ENCODE measurements around the gene ADCY2. TPM values are rescaled to one million over a fixed set of nuclear protein-coding genes. Genes with fewer than 3 reads are reported as not detected.

ADCY2 gene
- total and polyA plus RNA-seq, 9 of the 15 experiments (the other 6 are each of a cell fraction or from before 2014, with no cell fraction given), result 0.01 to 0.15 (median 0.03) TPM; not detected in 5

GRCh38 chr5:7478459-7478858 lies 82.5 kb downstream of the ADCY2 start:
- no peak for TF ChIP-seq RBFOX2 (IDR thresholded peaks at IDR 0.05; ENCODE audit: low read depth, low read length)
- no peak for TF ChIP-seq ZBTB8A (IDR thresholded peaks at IDR 0.05; ENCODE audit: partially characterized antibody)
- TF ChIP-seq ZNF77 (CRISPR knock-in tag; IDR thresholded peaks at IDR 0.05), result no peak
- FAIRE-seq (no peak), DNase-seq (ENCODE audit: extremely low read depth in 1 of 4, low spot score in 3 of 4) (no peak), ATAC-seq (no peak)
- Histone ChIP-seq H3K27me3 (ENCODE audit: control insufficient read depth in 2 of 2, insufficient read depth in 2 of 2, low read length in 2 of 2) (no peaks in the 10 kb centered on the region), H3K79me2 (ENCODE audit: control insufficient read depth, insufficient read depth, low read length) (no peaks in the 10 kb centered on the region), H3K27ac (ENCODE audit: extremely low read depth, low read depth, low read length) (no peak overlapping the region), H3K4me1 (replicated peaks in 1 of 2; ENCODE audit: control insufficient read depth in 2 of 2, insufficient read depth in 2 of 2, low read length in 2 of 2) (peaks cover 0 to 3% of the 10 kb centered on the region in 2 experiments; a peak in 1 of 5 replicates), H3K36me3 (ENCODE audit: control insufficient read depth, insufficient read depth, low read length) (no peaks in the 10 kb centered on the region), H3K9me1 (ENCODE audit: control insufficient read depth, insufficient read depth, low read length) (no peaks in the 10 kb centered on the region), H3K4me2 (ENCODE audit: insufficient read depth, low read length) (no peak overlapping the region), H4K20me1 (replicated peaks; ENCODE audit: control insufficient read depth, insufficient read depth, low read length) (no peaks in the 10 kb centered on the region), H3K9me3 (replicated peaks; ENCODE audit: control insufficient read depth, insufficient read depth, low read depth, low read length) (no peaks in the 10 kb centered on the region), H3K4me3 (no peak overlapping the region), H3K9ac (ENCODE audit: insufficient read depth in 1 of 2, low read depth in 2 of 2, low read length in 2 of 2) (no peak overlapping the region), H2AFZ (ENCODE audit: low read depth, low read length) (no peak overlapping the region)
- intact Hi-C loops (cut with micrococcal nuclease) (no loop called here), in situ Hi-C loops (cut with MboI) (no loop called here)
- CTCF ChIA-PET (ENCODE audit: low intra/inter-chr PET ratio), result no interaction called here
- POLR2A ChIA-PET, result no interaction called here
- WGBS (ENCODE audit: insufficient coverage, low coverage, missing lambda C conversion rate), result 0% methylated on average over 1 of the region's 1 CpG
- BruUV-seq (replicated peaks), result no TSS peak

GRCh38 chr5:7488734-7489133 lies 92.8 kb downstream of the ADCY2 start:
- FAIRE-seq (no peak), DNase-seq (ENCODE audit: extremely low read depth in 1 of 4, low spot score in 3 of 4) (no peak), ATAC-seq (no peak)
- ChIA-PET POLR2A (no interaction called here), CTCF (ENCODE audit: low intra/inter-chr PET ratio) (no interaction called here)
- H4K20me1 ChIP-seq (replicated peaks; ENCODE audit: control insufficient read depth, insufficient read depth, low read length), result no peaks in the 10 kb centered on the region
- in situ Hi-C loops (cut with MboI) (no loop called here), intact Hi-C loops (cut with micrococcal nuclease) (no loop called here)
- WGBS (ENCODE audit: insufficient coverage, low coverage, missing lambda C conversion rate), result 0% methylated on average over 7 of the region's 7 CpGs
- H3K9me3 ChIP-seq (replicated peaks; ENCODE audit: control insufficient read depth, insufficient read depth, low read depth, low read length), result no peaks in the 10 kb centered on the region
- H3K9ac ChIP-seq (ENCODE audit: insufficient read depth in 1 of 2, low read depth in 2 of 2, low read length in 2 of 2), result no peak overlapping the region
- H3K27ac ChIP-seq (ENCODE audit: extremely low read depth, low read depth, low read length), result no peak overlapping the region
- BruUV-seq (replicated peaks), result no TSS peak
- H3K9me1 ChIP-seq (ENCODE audit: control insufficient read depth, insufficient read depth, low read length), result no peaks in the 10 kb centered on the region
- H3K27me3 ChIP-seq (ENCODE audit: control insufficient read depth in 2 of 2, insufficient read depth in 2 of 2, low read length in 2 of 2), result no peaks in the 10 kb centered on the region
- H3K36me3 ChIP-seq (ENCODE audit: control insufficient read depth, insufficient read depth, low read length), result no peaks in the 10 kb centered on the region
- no peak overlapping the region for H3K4me2 ChIP-seq (ENCODE audit: insufficient read depth, low read length)
- H3K79me2 ChIP-seq (ENCODE audit: control insufficient read depth, insufficient read depth, low read length), result no peaks in the 10 kb centered on the region
- no peak overlapping the region for H2AFZ ChIP-seq (ENCODE audit: low read depth, low read length)
- H3K4me1 ChIP-seq (replicated peaks in 1 of 2; ENCODE audit: control insufficient read depth in 2 of 2, insufficient read depth in 2 of 2, low read length in 2 of 2), result no peaks in the 10 kb centered on the region
- H3K4me3 ChIP-seq, result no peak overlapping the region
- TF ChIP-seq ZNF398 (CRISPR knock-in tag; IDR thresholded peaks at IDR 0.05) (no peak), XRCC5 (IDR thresholded peaks at IDR 0.05; ENCODE audit: low read depth, low read length) (no peak), THRB (CRISPR knock-in tag; conservative IDR thresholded peaks at IDR 0.05) (no peak), ZNF280B (CRISPR knock-in tag; IDR thresholded peaks at IDR 0.05) (no peak), KAT8 (IDR thresholded peaks at IDR 0.05; ENCODE audit: low read depth) (no peak), HMG20B (CRISPR knock-in tag; IDR thresholded peaks at IDR 0.05) (no peak), ZNF324 (CRISPR knock-in tag; IDR thresholded peaks at IDR 0.05) (no peak), SMAD3 (CRISPR knock-in tag; conservative IDR thresholded peaks at IDR 0.05) (no peak)

Measured in K562 (cell line).